PFSK-1 (cell line): Measurements from ENCODE around the gene PURA.

ENCODE experiments used
- FOXP2 ChIP-seq: optimal IDR thresholded peaks from 2 replicates; pipeline ENCODE3; 2011; ENCODE audit warnings: borderline replicate concordance, control low read depth, inconsistent platforms; ENCODE audit not compliant: insufficient read depth; ENCODE audit errors: extremely low read length, extremely low read depth
- POLR2AphosphoS5 ChIP-seq: IDR thresholded peaks from 2 replicates; pipeline ENCODE4 v1.6.1; 2012; ENCODE audit warnings: low read depth, mild to moderate bottlenecking, control low read depth, low read length, moderate library complexity
- SIN3A ChIP-seq: IDR thresholded peaks from 2 replicates; pipeline ENCODE4 v1.6.1; 2012; ENCODE audit warnings: mild to moderate bottlenecking, low read length, moderate library complexity, borderline replicate concordance; ENCODE audit not compliant: insufficient read depth
- TAF1 ChIP-seq: IDR thresholded peaks from 2 replicates; pipeline ENCODE4 v1.6.1; 2012; ENCODE audit warnings: low read length, control low read depth, borderline replicate concordance; ENCODE audit not compliant: insufficient read depth
- TF ChIP-seq, protein P1 (sequence below), 2 experiments: IDR thresholded peaks; 2 replicates each; pipeline versions ENCODE4 v1.6.1 to v1.8.0; 2011 to 2012; ENCODE audit warnings: low read depth in 2 of 2, low read length in 2 of 2, control low read depth in 1 of 2, inconsistent platforms in 1 of 2, mild to moderate bottlenecking in 1 of 2, moderate library complexity in 1 of 2; ENCODE audit not compliant: insufficient read depth in 1 of 2

The PURA gene

DNA sequence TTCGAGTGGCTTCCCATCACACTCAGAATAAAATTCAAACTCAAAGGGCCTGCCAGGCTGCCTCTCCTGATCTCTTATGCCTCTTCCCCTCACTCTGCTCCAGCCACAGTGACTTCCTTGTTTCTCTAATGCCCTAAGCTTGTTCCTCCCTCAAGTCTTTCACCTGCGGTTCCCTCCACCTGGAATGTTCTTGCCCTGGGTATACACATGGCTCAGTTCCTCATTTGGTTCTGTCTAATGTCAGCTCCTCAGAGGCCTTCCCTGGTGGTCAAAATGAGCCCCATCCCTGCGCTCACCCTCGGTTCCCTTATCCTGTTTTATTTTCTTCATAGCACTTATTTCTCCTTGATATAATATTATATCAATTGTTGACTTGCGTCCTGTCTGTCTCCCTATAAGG, 48.4 kb downstream of the PURA start:
- TF ChIP-seq TAF1 (no peak), POLR2AphosphoS5 (no peak), SIN3A (no peak), FOXP2 (no peak)
- TF ChIP-seq, protein P1, sequence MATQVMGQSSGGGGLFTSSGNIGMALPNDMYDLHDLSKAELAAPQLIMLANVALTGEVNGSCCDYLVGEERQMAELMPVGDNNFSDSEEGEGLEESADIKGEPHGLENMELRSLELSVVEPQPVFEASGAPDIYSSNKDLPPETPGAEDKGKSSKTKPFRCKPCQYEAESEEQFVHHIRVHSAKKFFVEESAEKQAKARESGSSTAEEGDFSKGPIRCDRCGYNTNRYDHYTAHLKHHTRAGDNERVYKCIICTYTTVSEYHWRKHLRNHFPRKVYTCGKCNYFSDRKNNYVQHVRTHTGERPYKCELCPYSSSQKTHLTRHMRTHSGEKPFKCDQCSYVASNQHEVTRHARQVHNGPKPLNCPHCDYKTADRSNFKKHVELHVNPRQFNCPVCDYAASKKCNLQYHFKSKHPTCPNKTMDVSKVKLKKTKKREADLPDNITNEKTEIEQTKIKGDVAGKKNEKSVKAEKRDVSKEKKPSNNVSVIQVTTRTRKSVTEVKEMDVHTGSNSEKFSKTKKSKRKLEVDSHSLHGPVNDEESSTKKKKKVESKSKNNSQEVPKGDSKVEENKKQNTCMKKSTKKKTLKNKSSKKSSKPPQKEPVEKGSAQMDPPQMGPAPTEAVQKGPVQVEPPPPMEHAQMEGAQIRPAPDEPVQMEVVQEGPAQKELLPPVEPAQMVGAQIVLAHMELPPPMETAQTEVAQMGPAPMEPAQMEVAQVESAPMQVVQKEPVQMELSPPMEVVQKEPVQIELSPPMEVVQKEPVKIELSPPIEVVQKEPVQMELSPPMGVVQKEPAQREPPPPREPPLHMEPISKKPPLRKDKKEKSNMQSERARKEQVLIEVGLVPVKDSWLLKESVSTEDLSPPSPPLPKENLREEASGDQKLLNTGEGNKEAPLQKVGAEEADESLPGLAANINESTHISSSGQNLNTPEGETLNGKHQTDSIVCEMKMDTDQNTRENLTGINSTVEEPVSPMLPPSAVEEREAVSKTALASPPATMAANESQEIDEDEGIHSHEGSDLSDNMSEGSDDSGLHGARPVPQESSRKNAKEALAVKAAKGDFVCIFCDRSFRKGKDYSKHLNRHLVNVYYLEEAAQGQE (IDR thresholded peaks at IDR 0.05; ENCODE audit: insufficient read depth in 1 of 2, low read depth in 2 of 2, low read length in 2 of 2): no peak

DNA sequence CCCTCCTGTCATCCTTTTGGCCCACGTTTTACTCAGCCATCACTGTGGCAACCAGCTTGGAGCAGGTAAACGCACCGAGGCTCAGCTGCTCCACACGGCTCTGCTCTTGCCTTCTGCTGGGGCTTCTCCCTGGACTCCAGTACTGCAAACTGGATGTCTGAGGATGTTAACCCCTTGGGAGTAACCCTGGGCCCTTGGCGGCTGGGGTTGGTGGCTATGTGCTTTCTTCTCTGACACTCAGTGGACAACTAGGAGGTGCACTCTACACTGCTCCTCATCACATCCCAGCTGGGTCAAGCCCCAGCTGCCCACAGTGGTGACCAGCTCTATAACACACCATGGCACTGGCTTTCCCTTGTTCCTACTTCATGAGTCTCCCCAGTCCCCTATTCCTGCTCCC, 48.9 kb downstream of the PURA start:
- TF ChIP-seq POLR2AphosphoS5: no peak
- TF ChIP-seq FOXP2: no peak
- no peak for TF ChIP-seq TAF1
- TF ChIP-seq SIN3A: no peak
- TF ChIP-seq, protein P1 (IDR thresholded peaks at IDR 0.05; ENCODE audit: insufficient read depth in 1 of 2, low read depth in 2 of 2, low read length in 2 of 2): no peak

DNA sequence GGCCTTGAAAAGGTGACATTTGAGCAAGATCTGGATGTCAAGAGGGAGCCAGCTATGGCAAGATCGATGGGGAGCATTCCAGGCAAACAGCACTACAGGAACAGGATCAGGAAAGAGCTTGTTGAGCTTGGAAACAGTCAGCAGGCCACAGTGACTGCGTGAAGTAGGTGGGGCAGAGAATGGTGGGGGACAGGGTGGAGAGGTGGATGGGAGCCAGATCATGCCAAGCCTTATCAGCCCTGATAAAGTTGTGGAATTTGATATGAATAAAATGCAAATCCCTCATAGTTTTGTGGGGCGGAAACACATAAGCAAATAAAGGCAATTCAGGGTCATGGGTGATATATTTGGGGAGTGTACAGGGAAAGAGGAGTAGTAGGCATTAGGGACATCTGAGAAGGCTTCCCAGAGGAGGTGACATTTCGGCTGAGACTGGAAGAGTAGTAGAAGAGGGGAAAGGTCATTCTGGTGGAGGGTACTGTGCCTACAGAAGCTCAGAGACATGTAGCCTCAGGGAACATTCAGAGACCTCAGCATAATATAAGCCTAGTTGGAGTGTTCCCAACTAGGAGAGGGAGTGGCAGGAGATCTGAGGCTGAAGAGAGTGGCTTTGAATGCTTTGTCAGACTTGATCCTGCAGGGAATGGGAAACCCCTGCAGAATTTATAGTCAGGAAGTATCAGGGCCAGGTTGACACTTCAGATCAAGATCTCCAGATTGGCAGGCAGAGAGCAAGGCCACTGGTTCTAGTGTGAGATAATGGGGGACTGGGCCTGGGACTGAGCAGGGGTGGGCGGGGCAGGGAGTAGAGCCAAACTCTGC, 51.4 kb downstream of the PURA start:
- TF ChIP-seq, protein P1 (IDR thresholded peaks at IDR 0.05; ENCODE audit: insufficient read depth in 1 of 2, low read depth in 2 of 2, low read length in 2 of 2): no peak
- TF ChIP-seq TAF1 (no peak), FOXP2 (no peak), SIN3A (no peak), POLR2AphosphoS5 (no peak)

DNA sequence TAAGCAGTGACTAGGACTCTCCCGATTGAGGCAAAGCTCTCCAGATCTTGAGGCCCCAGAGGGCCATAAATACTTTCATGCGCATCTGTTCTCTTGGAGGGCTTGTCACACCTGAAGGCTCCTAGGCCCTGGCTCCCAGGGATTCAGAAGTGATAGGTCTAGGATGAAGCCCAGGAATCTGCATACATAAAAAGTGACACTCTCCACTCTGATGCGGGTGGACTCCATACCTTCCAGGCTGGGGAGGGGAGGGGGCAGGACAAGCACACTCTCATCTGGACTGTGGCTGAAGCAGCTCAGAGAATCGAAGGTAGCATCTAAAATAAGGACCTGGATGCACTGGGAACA, 52.0 kb downstream of the PURA start:
- TF ChIP-seq TAF1: no peak
- no peak for TF ChIP-seq SIN3A
- TF ChIP-seq FOXP2: no peak
- TF ChIP-seq POLR2AphosphoS5: no peak
- TF ChIP-seq, protein P1 (IDR thresholded peaks at IDR 0.05; ENCODE audit: insufficient read depth in 1 of 2, low read depth in 2 of 2, low read length in 2 of 2): no peak
